SK-N-SH treated with all-trans-retinoic acid at 6 μM for 48 hours (cell line): ENCODE data around the gene ZNF287.

Experiments used
- PPARA ChIP-seq: fragments of 250-450 bp; sonication (Bioruptor Pico); IDR thresholded peaks from 2 replicates; pipeline ENCODE4 v1.5.0; 2020; ENCODE audit warnings: mild to moderate bottlenecking, borderline replicate concordance
- RARB ChIP-seq: fragments of 250-450 bp; sonication (Bioruptor Pico); IDR thresholded peaks from 2 replicates; pipeline ENCODE4 v1.8.0; 2021; ENCODE audit warnings: mild to moderate bottlenecking, moderate library complexity
- TOX ChIP-seq: fragments of 250-450 bp; sonication (Bioruptor Pico); IDR thresholded peaks from 2 replicates; pipeline ENCODE4 v1.8.0; 2021; ENCODE audit warnings: mild to moderate bottlenecking, moderate library complexity, borderline replicate concordance
- ZC3H10 ChIP-seq: fragments of 250-450 bp; sonication (Bioruptor Pico); IDR thresholded peaks from 2 replicates; pipeline ENCODE4 v1.5.1; 2021; ENCODE audit warnings: mild to moderate bottlenecking, moderate library complexity
- ZFP30 ChIP-seq: fragments of 450-650 bp; formaldehyde crosslinking; IDR thresholded peaks from 2 replicates; pipeline ENCODE4 v1.5.0; 2022; ENCODE audit warnings: mild to moderate bottlenecking, moderate library complexity
- TF ChIP-seq, protein P1 (sequence below): fragments of 250-450 bp; sonication (Bioruptor Pico); IDR thresholded peaks from 2 replicates; pipeline ENCODE4 v1.5.1; 2020; ENCODE audit warnings: low read depth, mild to moderate bottlenecking, moderate library complexity
- TF ChIP-seq, protein P2 (sequence below): fragments of 250-450 bp; sonication (Bioruptor Pico); IDR thresholded peaks from 2 replicates; pipeline ENCODE4 v1.5.0; 2020; ENCODE audit warnings: mild to moderate bottlenecking, moderate library complexity
- TF ChIP-seq, protein P3 (sequence below): fragments of 250-450 bp; sonication (Bioruptor Pico); IDR thresholded peaks from 2 replicates; pipeline ENCODE4 v1.5.1; 2021; ENCODE audit warnings: mild to moderate bottlenecking, moderate library complexity
- TF ChIP-seq, protein P4 (sequence below): fragments of 250-450 bp; sonication (Bioruptor Pico); IDR thresholded peaks from 2 replicates; pipeline ENCODE4 v1.8.0; 2020; ENCODE audit warnings: mild to moderate bottlenecking, moderate library complexity, borderline replicate concordance

DNA sequence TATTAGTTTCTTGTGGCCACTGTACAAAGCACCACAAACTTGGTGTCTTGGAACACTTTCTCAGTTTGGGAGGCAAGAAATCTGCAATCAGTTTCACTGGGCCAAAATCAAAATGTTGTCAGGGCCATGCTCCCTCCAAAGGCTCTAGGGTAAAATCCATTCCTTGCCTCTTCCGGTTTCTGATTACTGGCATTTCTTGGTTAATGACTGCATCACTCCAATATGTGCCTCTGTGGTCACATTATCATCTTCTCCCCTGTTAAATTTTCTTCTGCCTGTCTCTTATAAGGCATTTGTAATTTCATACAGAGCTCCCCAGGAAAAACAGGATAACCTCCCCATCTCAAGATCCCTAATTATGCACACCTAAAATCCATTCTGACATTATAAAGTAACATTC lies 34.8 kb downstream of the ZNF287 start:
- no peak for TF ChIP-seq RARB (CRISPR knock-in tag)
- no peak for TF ChIP-seq TOX (CRISPR knock-in tag)
- TF ChIP-seq, protein P1, sequence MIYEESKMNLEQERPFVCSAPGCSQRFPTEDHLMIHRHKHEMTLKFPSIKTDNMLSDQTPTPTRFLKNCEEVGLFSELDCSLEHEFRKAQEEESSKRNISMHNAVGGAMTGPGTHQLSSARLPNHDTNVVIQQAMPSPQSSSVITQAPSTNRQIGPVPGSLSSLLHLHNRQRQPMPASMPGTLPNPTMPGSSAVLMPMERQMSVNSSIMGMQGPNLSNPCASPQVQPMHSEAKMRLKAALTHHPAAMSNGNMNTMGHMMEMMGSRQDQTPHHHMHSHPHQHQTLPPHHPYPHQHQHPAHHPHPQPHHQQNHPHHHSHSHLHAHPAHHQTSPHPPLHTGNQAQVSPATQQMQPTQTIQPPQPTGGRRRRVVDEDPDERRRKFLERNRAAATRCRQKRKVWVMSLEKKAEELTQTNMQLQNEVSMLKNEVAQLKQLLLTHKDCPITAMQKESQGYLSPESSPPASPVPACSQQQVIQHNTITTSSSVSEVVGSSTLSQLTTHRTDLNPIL (CRISPR knock-in tag) = no peak
- no peak for TF ChIP-seq ZFP30 (CRISPR knock-in tag)
- no peak for TF ChIP-seq ZC3H10 (CRISPR knock-in tag)
- TF ChIP-seq, protein P2, sequence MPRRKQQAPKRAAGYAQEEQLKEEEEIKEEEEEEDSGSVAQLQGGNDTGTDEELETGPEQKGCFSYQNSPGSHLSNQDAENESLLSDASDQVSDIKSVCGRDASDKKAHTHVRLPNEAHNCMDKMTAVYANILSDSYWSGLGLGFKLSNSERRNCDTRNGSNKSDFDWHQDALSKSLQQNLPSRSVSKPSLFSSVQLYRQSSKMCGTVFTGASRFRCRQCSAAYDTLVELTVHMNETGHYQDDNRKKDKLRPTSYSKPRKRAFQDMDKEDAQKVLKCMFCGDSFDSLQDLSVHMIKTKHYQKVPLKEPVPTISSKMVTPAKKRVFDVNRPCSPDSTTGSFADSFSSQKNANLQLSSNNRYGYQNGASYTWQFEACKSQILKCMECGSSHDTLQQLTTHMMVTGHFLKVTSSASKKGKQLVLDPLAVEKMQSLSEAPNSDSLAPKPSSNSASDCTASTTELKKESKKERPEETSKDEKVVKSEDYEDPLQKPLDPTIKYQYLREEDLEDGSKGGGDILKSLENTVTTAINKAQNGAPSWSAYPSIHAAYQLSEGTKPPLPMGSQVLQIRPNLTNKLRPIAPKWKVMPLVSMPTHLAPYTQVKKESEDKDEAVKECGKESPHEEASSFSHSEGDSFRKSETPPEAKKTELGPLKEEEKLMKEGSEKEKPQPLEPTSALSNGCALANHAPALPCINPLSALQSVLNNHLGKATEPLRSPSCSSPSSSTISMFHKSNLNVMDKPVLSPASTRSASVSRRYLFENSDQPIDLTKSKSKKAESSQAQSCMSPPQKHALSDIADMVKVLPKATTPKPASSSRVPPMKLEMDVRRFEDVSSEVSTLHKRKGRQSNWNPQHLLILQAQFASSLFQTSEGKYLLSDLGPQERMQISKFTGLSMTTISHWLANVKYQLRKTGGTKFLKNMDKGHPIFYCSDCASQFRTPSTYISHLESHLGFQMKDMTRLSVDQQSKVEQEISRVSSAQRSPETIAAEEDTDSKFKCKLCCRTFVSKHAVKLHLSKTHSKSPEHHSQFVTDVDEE = no peak
- TF ChIP-seq, protein P3, sequence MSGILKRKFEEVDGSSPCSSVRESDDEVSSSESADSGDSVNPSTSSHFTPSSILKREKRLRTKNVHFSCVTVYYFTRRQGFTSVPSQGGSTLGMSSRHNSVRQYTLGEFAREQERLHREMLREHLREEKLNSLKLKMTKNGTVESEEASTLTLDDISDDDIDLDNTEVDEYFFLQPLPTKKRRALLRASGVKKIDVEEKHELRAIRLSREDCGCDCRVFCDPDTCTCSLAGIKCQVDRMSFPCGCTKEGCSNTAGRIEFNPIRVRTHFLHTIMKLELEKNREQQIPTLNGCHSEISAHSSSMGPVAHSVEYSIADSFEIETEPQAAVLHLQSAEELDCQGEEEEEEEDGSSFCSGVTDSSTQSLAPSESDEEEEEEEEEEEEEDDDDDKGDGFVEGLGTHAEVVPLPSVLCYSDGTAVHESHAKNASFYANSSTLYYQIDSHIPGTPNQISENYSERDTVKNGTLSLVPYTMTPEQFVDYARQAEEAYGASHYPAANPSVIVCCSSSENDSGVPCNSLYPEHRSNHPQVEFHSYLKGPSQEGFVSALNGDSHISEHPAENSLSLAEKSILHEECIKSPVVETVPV (CRISPR knock-in tag) = no peak
- no peak for TF ChIP-seq PPARA (CRISPR knock-in tag)
- TF ChIP-seq, protein P4, sequence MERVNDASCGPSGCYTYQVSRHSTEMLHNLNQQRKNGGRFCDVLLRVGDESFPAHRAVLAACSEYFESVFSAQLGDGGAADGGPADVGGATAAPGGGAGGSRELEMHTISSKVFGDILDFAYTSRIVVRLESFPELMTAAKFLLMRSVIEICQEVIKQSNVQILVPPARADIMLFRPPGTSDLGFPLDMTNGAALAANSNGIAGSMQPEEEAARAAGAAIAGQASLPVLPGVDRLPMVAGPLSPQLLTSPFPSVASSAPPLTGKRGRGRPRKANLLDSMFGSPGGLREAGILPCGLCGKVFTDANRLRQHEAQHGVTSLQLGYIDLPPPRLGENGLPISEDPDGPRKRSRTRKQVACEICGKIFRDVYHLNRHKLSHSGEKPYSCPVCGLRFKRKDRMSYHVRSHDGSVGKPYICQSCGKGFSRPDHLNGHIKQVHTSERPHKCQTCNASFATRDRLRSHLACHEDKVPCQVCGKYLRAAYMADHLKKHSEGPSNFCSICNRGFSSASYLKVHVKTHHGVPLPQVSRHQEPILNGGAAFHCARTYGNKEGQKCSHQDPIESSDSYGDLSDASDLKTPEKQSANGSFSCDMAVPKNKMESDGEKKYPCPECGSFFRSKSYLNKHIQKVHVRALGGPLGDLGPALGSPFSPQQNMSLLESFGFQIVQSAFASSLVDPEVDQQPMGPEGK (CRISPR knock-in tag) = no peak
